Astrocyte (in vitro differentiated cells and primary cell): ENCODE measurements around the gene ATXN10. TPM values are rescaled to one million over a fixed set of nuclear protein-coding genes. Genes with fewer than 3 reads are reported as not detected.

ENCODE experiments used
- DNase-seq: peaks from one replicate; pipeline ENCODE4 v3.0.0-alpha.2; 2010; ENCODE audit warnings: low read depth
- FAIRE-seq: peaks from 2 replicates; lab custom pipeline; 2011; peaks lifted over from hg19 to GRCh38; lab: Jason Lieb, UNC
- H2AFZ ChIP-seq: 2 replicates; pipeline ENCODE4 v1.6.0; 2012; ENCODE audit warnings: low read depth, low read length, inconsistent platforms
- H3K27ac ChIP-seq: 2 replicates; pipeline ENCODE4 v1.5.1; 2011; ENCODE audit warnings: low read depth, low read length, inconsistent platforms
- H3K27me3 ChIP-seq: 2 replicates; pipeline ENCODE4 v1.6.0; 2011; ENCODE audit warnings: low read length, inconsistent platforms; ENCODE audit not compliant: insufficient read depth
- H3K36me3 ChIP-seq: 2 replicates; pipeline ENCODE4 v1.5.1; 2011; ENCODE audit warnings: low read length, inconsistent platforms; ENCODE audit not compliant: insufficient read depth
- H3K4me1 ChIP-seq: 2 replicates; pipeline ENCODE4 v1.5.1; 2011; ENCODE audit warnings: low read length, inconsistent platforms; ENCODE audit not compliant: insufficient read depth
- H3K4me2 ChIP-seq: 2 replicates; pipeline ENCODE4 v1.6.0; 2012; ENCODE audit warnings: low read length, inconsistent platforms
- H3K4me3 ChIP-seq: 2 replicates; pipeline ENCODE4 v1.5.1; 2011; ENCODE audit warnings: low read depth, mild to moderate bottlenecking, low read length, inconsistent platforms; ENCODE audit not compliant: insufficient read depth
- H3K79me2 ChIP-seq: 2 replicates; pipeline ENCODE4 v1.6.0; 2012; ENCODE audit warnings: mild to moderate bottlenecking, low read length, inconsistent platforms; ENCODE audit not compliant: insufficient read depth
- H3K9ac ChIP-seq: 2 replicates; pipeline ENCODE4 v1.6.0; 2012; ENCODE audit warnings: mild to moderate bottlenecking, low read length, inconsistent platforms
- H3K9me3 ChIP-seq: 2 replicates; pipeline ENCODE4 v1.5.1; 2012; ENCODE audit warnings: low read depth, mild to moderate bottlenecking, low read length, inconsistent platforms; ENCODE audit not compliant: insufficient read depth
- H4K20me1 ChIP-seq: 2 replicates; pipeline ENCODE4 v1.6.0; 2012; ENCODE audit warnings: low read length, inconsistent platforms; ENCODE audit not compliant: insufficient read depth
- H3K27ac Mint-ChIP-seq: one replicate; pipeline ENCODE4 v1.8.0; 2021; ENCODE audit warnings: mild to moderate bottlenecking, mixed read lengths; ENCODE audit not compliant: unreplicated experiment
- H3K27me3 Mint-ChIP-seq: one replicate; pipeline ENCODE4 v1.8.0; 2021; ENCODE audit warnings: low read depth, mixed read lengths; ENCODE audit not compliant: unreplicated experiment
- H3K36me3 Mint-ChIP-seq: one replicate; pipeline ENCODE4 v1.8.0; 2021; ENCODE audit warnings: low read depth, mixed read lengths; ENCODE audit not compliant: unreplicated experiment
- H3K4me1 Mint-ChIP-seq: one replicate; pipeline ENCODE4 v1.8.0; 2021; ENCODE audit warnings: low read depth, mixed read lengths; ENCODE audit not compliant: unreplicated experiment
- H3K4me3 Mint-ChIP-seq: one replicate; pipeline ENCODE4 v1.8.0; 2021; ENCODE audit warnings: mild to moderate bottlenecking, moderate library complexity, mixed read lengths; ENCODE audit not compliant: unreplicated experiment
- H3K9me3 Mint-ChIP-seq: one replicate; pipeline ENCODE4 v1.8.0; 2021; ENCODE audit warnings: mild to moderate bottlenecking, mixed read lengths; ENCODE audit not compliant: unreplicated experiment
- CTCF ChIP-seq: IDR thresholded peaks from 2 replicates; pipeline ENCODE4 v1.5.1; 2011; ENCODE audit warnings: low read depth, mild to moderate bottlenecking, inconsistent platforms, low read length, moderate library complexity; ENCODE audit not compliant: insufficient read depth
- EZH2 ChIP-seq: IDR thresholded peaks from 2 replicates; pipeline ENCODE4 v1.6.1; 2012; ENCODE audit warnings: mild to moderate bottlenecking, low read length, inconsistent platforms; ENCODE audit not compliant: insufficient read depth
- total RNA-seq: library from RNA; stranded (reverse); gene quantifications from 2 replicates; pipeline ENCODE4 v1.2.1, GENCODE V29; 2021

The ATXN10 gene
- total RNA-seq, 1 donor from 2014 or later = 195 TPM

- Histone ChIP-seq H3K79me2 (peaks cover 88% of the 10 kb centered on the region), H3K9me3 (no peaks in the 10 kb centered on the region), H3K36me3 (peaks cover 33% of the 10 kb centered on the region), H3K9ac (no peak overlapping the region), H3K4me2 (no peak overlapping the region), H2AFZ (no peak overlapping the region), H3K27me3 (no peaks in the 10 kb centered on the region), H3K4me1 (peaks cover 9% of the 10 kb centered on the region), H3K4me3 (no peak overlapping the region), H4K20me1 (peaks cover 21% of the 10 kb centered on the region), H3K27ac (no peak overlapping the region)
- Mint-ChIP-seq H3K4me3 (no peak overlapping the region), H3K9me3 (no peaks in the 10 kb centered on the region), H3K4me1 (peaks cover 13% of the 10 kb centered on the region), H3K27ac (no peak overlapping the region), H3K36me3 (peaks cover 16% of the 10 kb centered on the region), H3K27me3 (no peaks in the 10 kb centered on the region)
- no peak for DNase-seq
- no peak for TF ChIP-seq CTCF
- TF ChIP-seq EZH2 = no peak
- FAIRE-seq = no peak
These were observed 24.6 kb downstream of the ATXN10 start for GRCh38 chr22:45696227-45696626.

GRCh38 chr22:45698094-45698493, 26.5 kb downstream of the ATXN10 start:
- no peaks in the 10 kb centered on the region for H3K4me1 ChIP-seq
- no peaks in the 10 kb centered on the region for H3K9me3 Mint-ChIP-seq
- TF ChIP-seq CTCF (no peak), EZH2 (no peak)
- H3K27ac ChIP-seq = no peak overlapping the region
- peaks cover 15% of the 10 kb centered on the region for H3K36me3 Mint-ChIP-seq
- H3K4me1 Mint-ChIP-seq = peaks cover 5% of the 10 kb centered on the region
- H3K36me3 ChIP-seq = peaks cover 43% of the 10 kb centered on the region
- H3K9me3 ChIP-seq = no peaks in the 10 kb centered on the region
- H4K20me1 ChIP-seq = peaks cover 21% of the 10 kb centered on the region
- no peak overlapping the region for H3K4me3 Mint-ChIP-seq
- FAIRE-seq = no peak
- no peak overlapping the region for H3K4me3 ChIP-seq
- no peaks in the 10 kb centered on the region for H3K27me3 Mint-ChIP-seq
- H3K27me3 ChIP-seq = no peaks in the 10 kb centered on the region
- no peak overlapping the region for H3K4me2 ChIP-seq
- no peak overlapping the region for H3K9ac ChIP-seq
- H3K27ac Mint-ChIP-seq = no peak overlapping the region
- DNase-seq = no peak
- H3K79me2 ChIP-seq = peaks cover 82% of the 10 kb centered on the region
- no peak overlapping the region for H2AFZ ChIP-seq

GRCh38 chr22:45702981-45703380, 31.3 kb downstream of the ATXN10 start:
- Mint-ChIP-seq H3K9me3 (no peaks in the 10 kb centered on the region), H3K27ac (no peak overlapping the region), H3K4me1 (peaks cover 6% of the 10 kb centered on the region), H3K4me3 (no peak overlapping the region), H3K27me3 (no peaks in the 10 kb centered on the region), H3K36me3 (peaks cover 19% of the 10 kb centered on the region)
- no peak for FAIRE-seq
- TF ChIP-seq EZH2 = no peak
- no peak for TF ChIP-seq CTCF
- Histone ChIP-seq H3K9me3 (no peaks in the 10 kb centered on the region), H3K36me3 (peaks cover 43% of the 10 kb centered on the region), H3K4me1 (no peaks in the 10 kb centered on the region), H3K4me3 (no peak overlapping the region), H3K9ac (no peak overlapping the region), H3K27ac (no peak overlapping the region), H3K79me2 (peaks cover 86% of the 10 kb centered on the region), H3K27me3 (no peaks in the 10 kb centered on the region), H3K4me2 (no peak overlapping the region), H4K20me1 (peaks cover 31% of the 10 kb centered on the region), H2AFZ (no peak overlapping the region)
- DNase-seq = no peak
